ENCODE measurements around the gene TMPRSS11A. TPM values are rescaled to one million over a fixed set of nuclear protein-coding genes. Genes with fewer than 3 reads are reported as not detected.

Gene TMPRSS11A
- total RNA-seq, result not detected in 2 replicates

GRCh38 chr4:67963356-67963755 lies at the start of gene TMPRSS11A:
Gene TMPRSS11A (minus strand): TSS chr4:67963493. CDS start chr4:67963393, 100 bp downstream.

GRCh38 chr4:67883902-67884301 lies 79.4 kb downstream of the TMPRSS11A start, which contains the start of gene TMPRSS11D:
Gene TMPRSS11D (minus strand): TSS chr4:67884002. CDS start chr4:67883933, 69 bp downstream.

Other genes with a start within 250 kb of the TMPRSS11A start
- gene GNRHR, start 209.1 kb downstream of the TMPRSS11A start, total RNA-seq, result not detected in 2 replicates
- gene TMPRSS11D, start 79.5 kb downstream of the TMPRSS11A start, total RNA-seq, result not detected in 2 replicates
- gene TMPRSS11F, start 166.4 kb upstream of the TMPRSS11A start, total RNA-seq, result not detected in 2 replicates